Heart right ventricle (tissue), 16 donors: ENCODE data around the gene PLSCR3. TPM values are rescaled to one million over a fixed set of nuclear protein-coding genes. Genes with fewer than 3 reads are reported as not detected.

Experiments
- ATAC-seq, 8 donors: fragments of 200-7000 bp; cut with Tn5 transposase; one replicate each; pipeline ENCODE4 v1.9.1; 2020; ENCODE audit warnings: mild to moderate bottlenecking in 8 of 8, moderate library complexity in 8 of 8, moderate number of reproducible peaks in 1 of 8
- DNase-seq, 2 donors: peaks; one replicate each; pipeline ENCODE4 v3.0.0-alpha.2; 2020
- H3K27ac ChIP-seq, 10 donors: fragments of 200-600 bp; sonication (generic) in 2 of 10; one replicate each; pipeline versions ENCODE4 v1.5.0 to v1.8.0; 2020 to 2022; ENCODE audit warnings: mild to moderate bottlenecking in 3 of 10
- H3K27me3 ChIP-seq, 7 donors: fragments of 200-600 bp; one replicate each; pipeline ENCODE4 v1.8.0; 2021 to 2022; ENCODE audit warnings: mild to moderate bottlenecking in 2 of 7
- H3K36me3 ChIP-seq, 9 donors: fragments of 200-600 bp; sonication (generic) in 1 of 9; one replicate each; pipeline versions ENCODE4 v1.5.0 to v1.8.0; 2020 to 2022; ENCODE audit warnings: mild to moderate bottlenecking in 2 of 9
- H3K4me1 ChIP-seq, 9 donors: fragments of 200-600 bp; sonication (generic) in 1 of 9; one replicate each; pipeline versions ENCODE4 v1.5.0 to v1.8.0; 2020 to 2022; ENCODE audit warnings: mild to moderate bottlenecking in 4 of 9
- H3K4me3 ChIP-seq, 10 donors: fragments of 200-600 bp; sonication (generic) in 2 of 10; one replicate each; pipeline versions ENCODE4 v1.5.0 to v1.8.0; 2020 to 2022; ENCODE audit warnings: mild to moderate bottlenecking in 7 of 10, moderate library complexity in 2 of 10
- H3K9me3 ChIP-seq, 11 donors: fragments of 200-600 bp in 10 of 11; sonication (generic) in 2 of 11; one replicate each; pipeline versions ENCODE4 v1.5.0 to v1.8.0; 2013 to 2022; ENCODE audit warnings: mild to moderate bottlenecking in 2 of 11, control low read depth in 1 of 11, moderate library complexity in 1 of 11
- WGBS, 2 donors: extraction: QIAGEN DNeasy Blood & Tissue Kit; methylation state at CpG; one replicate each; pipeline ENCODE4 v1.1.7; 2013; ENCODE audit warnings: inconsistent platforms in 1 of 2; 5-methylcytosine and 5-hydroxymethylcytosine counted together
- intact Hi-C, 10 donors: fragments of 100-400 bp; cut with DNase I; formaldehyde crosslinking; loops; one replicate each; pipeline versions ENCODE4 v1.11.1 to v1.14.2; 2022
- polyA plus RNA-seq, 2 donors: library from polyadenylated mRNA; stranded (reverse); fragments of 200-250 nt; gene quantifications; one replicate each; pipeline ENCODE4 v1.2.3, GENCODE V29; 2013
- total RNA-seq, 10 donors: library from RNA; stranded (reverse); fragmentation: NEBNext Ultra II Directional in 3 of 10; extraction: Animal tissue kit (Norgen Biotek cat#: 25700) in 3 of 10; gene quantifications; one replicate each; pipeline versions ENCODE4 v1.2.1 to v1.2.4, GENCODE V29; 2021 to 2023
- TF ChIP-seq, protein P1 (sequence below), 9 donors: fragments of 200-600 bp; sonication (generic) in 2 of 9; IDR thresholded peaks; one replicate each; pipeline versions ENCODE4 v1.5.0 to v1.8.0; 2021 to 2022; ENCODE audit warnings: antibody characterized with exemption in 9 of 9, mild to moderate bottlenecking in 5 of 9, moderate library complexity in 1 of 9
- donor health status: Arrhythmogenic right ventricular cardiomyopathy.
- donor health status: ischemic (EF 13 %, LVEDD 7.1; RV severe dilation, severe dysfunction).
- donor health status: healthy with polysubstance abuse.
- donor health status: DM: no; HTN: yes; CAD: no.
- donor health status: DM: no; HTN: no; CAD: no.
- donor health status: ischemic (EF 25% LVEDD 6.9; RV normal size, moderate dysfunction).
- donor health status: ischemic (EF 25% LVEDD 5.7; RV mildly dilated, moderate dysfunction).
- donor health status: healthy.
- donor health status: DM: yes; HTN: yes; CAD: no.
- donor health status: Ischemic cardiomyopathy.
- donor health status: ischemic (EF 35%, LVEDD 5.7; RV mildly dilated, moderate dysfunction).
- donor health status: nonischemic (EF 11% LVEDD 7.7; RV severe dilation, severe dysfunction).
- donor health status: DM: yes; HTN: yes; CAD: no.
- donor health status: PGD.
- donor health status: ischemic (EF 29% LVEDD 5.4; RV normal size, mild dysfunction).
- donor health status: nonischemic (EF 23%, LVEDD 6.1; RV moderate dilation, normal function).

Gene PLSCR3
- total and polyA plus RNA-seq, 12 donors, result 14.4 to 32.9 (median 17.7) TPM

DNA sequence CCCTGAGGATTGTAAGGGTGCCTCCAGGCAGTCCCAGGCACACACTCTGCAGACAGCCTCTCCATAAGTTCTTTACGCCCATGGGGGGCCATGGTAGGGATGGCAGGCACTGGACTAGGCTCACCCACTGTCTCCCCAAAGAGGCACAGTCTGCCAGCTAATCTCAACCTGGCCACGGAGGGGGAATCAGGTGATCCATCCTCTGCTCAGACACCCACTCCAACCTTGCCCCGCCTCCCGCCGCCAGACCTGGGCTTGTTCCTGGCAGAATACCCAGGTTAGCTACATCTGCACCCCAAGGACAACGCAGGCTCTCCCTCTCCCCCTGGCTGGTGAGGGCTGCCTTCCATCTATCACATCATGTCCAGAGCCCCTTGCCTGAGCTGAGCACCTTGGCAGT lies 14.5 kb upstream of the PLSCR3 start:
- TF ChIP-seq, protein P1, sequence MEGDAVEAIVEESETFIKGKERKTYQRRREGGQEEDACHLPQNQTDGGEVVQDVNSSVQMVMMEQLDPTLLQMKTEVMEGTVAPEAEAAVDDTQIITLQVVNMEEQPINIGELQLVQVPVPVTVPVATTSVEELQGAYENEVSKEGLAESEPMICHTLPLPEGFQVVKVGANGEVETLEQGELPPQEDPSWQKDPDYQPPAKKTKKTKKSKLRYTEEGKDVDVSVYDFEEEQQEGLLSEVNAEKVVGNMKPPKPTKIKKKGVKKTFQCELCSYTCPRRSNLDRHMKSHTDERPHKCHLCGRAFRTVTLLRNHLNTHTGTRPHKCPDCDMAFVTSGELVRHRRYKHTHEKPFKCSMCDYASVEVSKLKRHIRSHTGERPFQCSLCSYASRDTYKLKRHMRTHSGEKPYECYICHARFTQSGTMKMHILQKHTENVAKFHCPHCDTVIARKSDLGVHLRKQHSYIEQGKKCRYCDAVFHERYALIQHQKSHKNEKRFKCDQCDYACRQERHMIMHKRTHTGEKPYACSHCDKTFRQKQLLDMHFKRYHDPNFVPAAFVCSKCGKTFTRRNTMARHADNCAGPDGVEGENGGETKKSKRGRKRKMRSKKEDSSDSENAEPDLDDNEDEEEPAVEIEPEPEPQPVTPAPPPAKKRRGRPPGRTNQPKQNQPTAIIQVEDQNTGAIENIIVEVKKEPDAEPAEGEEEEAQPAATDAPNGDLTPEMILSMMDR (IDR thresholded peaks at IDR 0.05), result no peak
- Histone ChIP-seq H3K4me3 (no peak overlapping the region), H3K4me1 (peaks cover 0 to 12% (median 6%) of the 10 kb centered on the region in 9 donors), H3K36me3 (peaks cover 0 to 11% (median 0%) of the 10 kb centered on the region in 9 donors), H3K27me3 (peaks cover 0 to 17% (median 0%) of the 10 kb centered on the region in 7 donors), H3K27ac (no peak overlapping the region), H3K9me3 (no peaks in the 10 kb centered on the region)
- intact Hi-C loops, result no loop called here
- no peak for DNase-seq
- no peak for ATAC-seq
- 75 to 85% methylated on average over 6 of the region's 6 CpGs for WGBS, 2 donors

DNA sequence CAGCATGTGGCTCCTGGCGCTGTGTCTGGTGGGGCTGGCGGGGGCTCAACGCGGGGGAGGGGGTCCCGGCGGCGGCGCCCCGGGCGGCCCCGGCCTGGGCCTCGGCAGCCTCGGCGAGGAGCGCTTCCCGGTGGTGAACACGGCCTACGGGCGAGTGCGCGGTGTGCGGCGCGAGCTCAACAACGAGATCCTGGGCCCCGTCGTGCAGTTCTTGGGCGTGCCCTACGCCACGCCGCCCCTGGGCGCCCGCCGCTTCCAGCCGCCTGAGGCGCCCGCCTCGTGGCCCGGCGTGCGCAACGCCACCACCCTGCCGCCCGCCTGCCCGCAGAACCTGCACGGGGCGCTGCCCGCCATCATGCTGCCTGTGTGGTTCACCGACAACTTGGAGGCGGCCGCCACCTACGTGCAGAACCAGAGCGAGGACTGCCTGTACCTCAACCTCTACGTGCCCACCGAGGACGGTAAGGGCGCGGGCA lies 14.0 kb upstream of the PLSCR3 start:
- WGBS, 2 donors, result 59 to 71% methylated on average over 42 to 58 of the region's 58 CpGs
- DNase-seq, result no peak
- Histone ChIP-seq H3K27ac (no peak overlapping the region), H3K9me3 (no peaks in the 10 kb centered on the region), H3K36me3 (peaks cover 0 to 11% (median 0%) of the 10 kb centered on the region in 9 donors), H3K27me3 (peaks cover 0 to 17% (median 0%) of the 10 kb centered on the region in 7 donors), H3K4me3 (no peak overlapping the region), H3K4me1 (peaks cover 0 to 13% (median 7%) of the 10 kb centered on the region in 9 donors)
- TF ChIP-seq, protein P1 (IDR thresholded peaks at IDR 0.05), result no peak
- ATAC-seq, result no peak
- intact Hi-C loops, result no loop called here

DNA sequence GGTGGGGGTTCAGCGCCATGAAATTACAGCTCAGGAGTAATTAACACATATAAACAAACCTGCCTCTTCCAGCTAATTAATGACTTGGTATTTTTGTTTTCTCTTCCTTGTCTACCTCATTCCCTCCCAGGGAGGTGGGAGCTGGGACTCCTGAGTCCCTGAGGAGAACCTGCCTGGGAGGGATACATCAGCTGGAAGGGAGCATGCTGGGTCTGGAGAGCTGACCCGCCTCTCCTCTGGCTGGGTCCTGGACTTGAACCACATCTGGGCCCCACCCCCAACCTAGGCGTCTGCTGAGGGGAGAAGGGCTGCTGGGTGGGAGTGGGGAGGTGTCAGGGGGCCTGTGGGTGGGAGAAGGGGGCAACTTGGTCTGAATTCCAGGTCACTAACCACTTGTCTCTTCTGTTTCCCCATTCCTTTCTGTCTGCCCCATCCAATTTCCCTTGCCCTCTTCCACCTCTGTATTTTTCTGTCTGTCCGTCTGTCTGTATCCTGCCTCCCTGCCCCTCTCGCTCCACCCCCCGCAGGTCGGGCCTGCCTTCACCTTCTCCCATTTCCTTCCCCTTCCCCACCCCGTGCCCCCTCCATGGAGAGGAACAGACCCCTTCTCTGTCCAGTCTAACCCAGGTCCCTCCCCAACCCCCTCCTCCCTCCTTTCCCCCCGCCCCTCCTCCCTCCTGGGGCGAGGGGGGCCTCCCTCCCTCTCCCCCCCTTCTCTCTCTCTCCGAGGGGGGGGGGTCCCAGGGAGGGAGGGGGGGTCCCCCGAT lies 13.3 kb upstream of the PLSCR3 start, which contains the start of gene NLGN2:
Gene NLGN2 (plus strand): TSS at position 361 of the 767 bp plus-strand sequence. CDS start 411 bp downstream, outside the sequence.
- DNase-seq (no peak), ATAC-seq (no peak)
- Histone ChIP-seq H3K27me3 (peaks cover 0 to 17% (median 0%) of the 10 kb centered on the region in 7 donors), H3K9me3 (no peaks in the 10 kb centered on the region), H3K36me3 (peaks cover 0 to 11% (median 0%) of the 10 kb centered on the region in 9 donors), H3K27ac (no peak within 1 kb of the TSS), H3K4me3 (no peak within 1 kb of the TSS), H3K4me1 (peaks cover 6 to 19% (median 13%) of the 10 kb centered on the region in 9 donors)
- 57 to 60% methylated on average over 10 to 11 of the region's 12 CpGs for WGBS, 2 donors
- TF ChIP-seq, protein P1 (IDR thresholded peaks at IDR 0.05), result no peak
- intact Hi-C loops, result no loop called here

DNA sequence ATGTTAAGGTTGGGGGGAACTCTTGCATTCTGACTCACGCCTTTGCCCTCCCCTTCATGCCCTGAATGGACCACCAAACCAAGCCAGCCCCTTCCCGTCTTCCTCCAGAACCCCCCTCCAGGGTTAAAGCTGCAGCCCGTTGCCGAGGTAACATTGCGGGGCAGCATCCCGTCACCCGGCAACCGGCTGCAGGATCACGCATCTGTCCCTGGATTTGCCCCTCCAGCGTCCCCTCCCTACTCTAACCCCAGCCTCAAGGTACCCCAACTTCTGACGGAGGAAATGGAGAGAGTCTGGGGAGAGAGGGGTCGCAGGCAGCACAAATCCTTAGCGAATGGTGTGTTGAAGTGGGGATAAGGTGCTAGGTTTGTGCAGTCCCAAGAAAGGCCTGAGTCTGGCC lies 12.8 kb upstream of the PLSCR3 start:
- 84 to 88% methylated on average over 13 of the region's 13 CpGs for WGBS, 2 donors
- Histone ChIP-seq H3K27ac (no peak overlapping the region), H3K4me1 (peaks cover 12 to 25% (median 18%) of the 10 kb centered on the region in 9 donors), H3K27me3 (peaks cover 0 to 17% (median 0%) of the 10 kb centered on the region in 7 donors), H3K4me3 (no peak overlapping the region), H3K9me3 (no peaks in the 10 kb centered on the region), H3K36me3 (peaks cover 0 to 13% (median 0%) of the 10 kb centered on the region in 9 donors)
- intact Hi-C loops, result no loop called here
- no peak for ATAC-seq
- TF ChIP-seq, protein P1 (IDR thresholded peaks at IDR 0.05), result no peak
- DNase-seq, result no peak
